B cell (primary cell): ENCODE results near the gene PLS1. TPM values are rescaled to one million over a fixed set of nuclear protein-coding genes. Genes with fewer than 3 reads are reported as not detected.

ENCODE experiments used
- ATAC-seq: fragments of 200-7000 bp; cut with Tn5 transposase; one replicate; pipeline ENCODE4 v1.10.0; 2021; ENCODE audit warnings: low read depth, mild to moderate bottlenecking, moderate number of reproducible peaks, moderate library complexity
- CTCF ChIA-PET: fragments of 350-600 bp; sonication (Branson Sonifier 250); formaldehyde crosslinking; loops from one replicate; lab custom pipeline; 2021; ENCODE audit warnings: antibody characterized with exemption, inconsistent platforms; lab: Charles Lee
- POLR2A ChIA-PET: fragments of 350-600 bp; sonication (Branson Sonifier 250); formaldehyde crosslinking; loops from one replicate; lab custom pipeline; 2021; ENCODE audit warnings: antibody characterized with exemption; lab: Charles Lee
- DNase-seq: peaks from one replicate; pipeline ENCODE4 v3.0.0; 2013
- H2AFZ ChIP-seq: 2 replicates; pipeline ENCODE4 v1.6.1; 2012; ENCODE audit warnings: mild to moderate bottlenecking, low read depth, low read length; ENCODE audit not compliant: insufficient read depth, poor library complexity, severe bottlenecking
- H3K27ac ChIP-seq, 2 donors: 1 replicate in 1 of 2; 2 replicates in 1 of 2; pipeline ENCODE4 v1.5.1; 2012 to 2013; ENCODE audit warnings: low read length in 2 of 2, mild to moderate bottlenecking in 2 of 2, moderate library complexity in 1 of 2
- H3K27me3 ChIP-seq, 4 experiments: fragments of 200-600 bp in 1 of 4; sonication (generic) in 1 of 4; replicated peaks in 1 of 4; 1 replicate in 2 of 4; 2 replicates in 2 of 4; pipeline versions ENCODE4 v1.6.1 to v1.7.0; 2013 to 2016; ENCODE audit warnings: low read length in 3 of 4, mild to moderate bottlenecking in 2 of 4, mixed read lengths in 1 of 4, moderate library complexity in 1 of 4; ENCODE audit not compliant: insufficient read depth in 4 of 4, control insufficient read depth in 3 of 4; ENCODE audit errors: control extremely low read depth in 1 of 4
- H3K36me3 ChIP-seq, 2 experiments: replicated peaks in 1 of 2; 1 replicate in 1 of 2; 2 replicates in 1 of 2; pipeline versions ENCODE4 v1.6.1 to v1.7.1; 2013; ENCODE audit warnings: low read length in 1 of 2; ENCODE audit not compliant: insufficient read depth in 2 of 2, control insufficient read depth in 1 of 2; ENCODE audit errors: control extremely low read depth in 1 of 2, extremely low read depth in 1 of 2
- H3K4me1 ChIP-seq, 2 donors: fragments of 200-600 bp in 1 of 2; sonication (generic) in 1 of 2; 1 replicate in 1 of 2; 2 replicates in 1 of 2; pipeline versions ENCODE4 v1.5.1 to v1.6.1; 2013 to 2017; ENCODE audit warnings: low read length in 2 of 2; ENCODE audit not compliant: control insufficient read depth in 2 of 2, insufficient read depth in 2 of 2
- H3K4me2 ChIP-seq: replicated peaks from 2 replicates; pipeline ENCODE3; 2012; ENCODE audit warnings: mild to moderate bottlenecking, low read depth, low read length; ENCODE audit not compliant: poor library complexity, severe bottlenecking
- H3K4me3 ChIP-seq, 5 experiments: fragments of 200-600 bp in 1 of 5; sonication (generic) in 1 of 5; 1 replicate in 3 of 5; 2 replicates in 2 of 5; pipeline versions ENCODE4 v1.5.1 to v1.7.0; 2011 to 2016; ENCODE audit warnings: low read length in 4 of 5, mild to moderate bottlenecking in 4 of 5, low read depth in 2 of 5, control low read depth in 1 of 5, moderate library complexity in 1 of 5; ENCODE audit not compliant: insufficient read depth in 1 of 5; ENCODE audit errors: control extremely low read depth in 1 of 5, extremely low read depth in 1 of 5
- H3K79me2 ChIP-seq: fragments of 200-600 bp; sonication (generic); one replicate; pipeline ENCODE4 v1.6.0; 2016; ENCODE audit warnings: low read length; ENCODE audit not compliant: control insufficient read depth, insufficient read depth
- H3K9ac ChIP-seq: fragments of 200-600 bp; sonication (generic); 2 replicates; pipeline ENCODE4 v1.6.1; 2017; ENCODE audit warnings: mild to moderate bottlenecking, low read length, moderate library complexity
- H3K9me3 ChIP-seq, 3 donors: one replicate each; pipeline versions ENCODE4 v1.6.1 to v1.7.1; 2013; ENCODE audit warnings: low read length in 2 of 3; ENCODE audit not compliant: control insufficient read depth in 2 of 3, insufficient read depth in 1 of 3; ENCODE audit errors: control extremely low read depth in 1 of 3
- H4K20me1 ChIP-seq: 2 replicates; pipeline ENCODE4 v1.6.0; 2012; ENCODE audit warnings: mild to moderate bottlenecking, low read length; ENCODE audit not compliant: insufficient read depth, control insufficient read depth, poor library complexity, severe bottlenecking
- H3K27ac Mint-ChIP-seq: one replicate; pipeline ENCODE4 v1.8.0; 2021; ENCODE audit warnings: mixed read lengths
- H3K27me3 Mint-ChIP-seq: one replicate; pipeline ENCODE4 v1.8.0; 2021; ENCODE audit warnings: mixed read lengths
- H3K4me1 Mint-ChIP-seq: one replicate; pipeline ENCODE4 v1.8.0; 2021; ENCODE audit warnings: mixed read lengths
- H3K4me3 Mint-ChIP-seq: one replicate; pipeline ENCODE4 v1.8.0; 2021; ENCODE audit warnings: mixed read lengths
- H3K9me3 Mint-ChIP-seq: one replicate; pipeline ENCODE4 v1.8.0; 2022; ENCODE audit warnings: mixed read lengths; ENCODE audit not compliant: insufficient read depth
- CTCF ChIP-seq: fragments of 200-600 bp; IDR thresholded peaks from one replicate; pipeline ENCODE4 v1.8.0; 2022; ENCODE audit warnings: antibody characterized with exemption, mild to moderate bottlenecking
- EZH2 ChIP-seq: IDR thresholded peaks from 2 replicates; pipeline ENCODE4 v1.6.1; 2012; ENCODE audit warnings: borderline replicate concordance, low read depth, mild to moderate bottlenecking, moderate library complexity, low read length; ENCODE audit not compliant: insufficient read depth, poor library complexity, severe bottlenecking
- WGBS: methylation state at CpG from one replicate; pipeline ENCODE4 v1.1.5; 2013; ENCODE audit warnings: missing lambda C conversion rate; ENCODE audit not compliant: insufficient coverage; 5-methylcytosine and 5-hydroxymethylcytosine counted together
- intact Hi-C: fragments of 100-400 bp; cut with micrococcal nuclease; formaldehyde crosslinking; loops from one replicate; pipeline ENCODE4 v1.10.0; 2022
- polyA plus RNA-seq: library from polyadenylated mRNA; depleted of rRNA; stranded (reverse); fragments of >200 nt; gene quantifications from 2 replicates; pipeline ENCODE4 v1.2.3, GENCODE V29; 2012
- total RNA-seq, 2 donors: library from RNA; stranded (reverse); fragments of 120-200 nt in 1 of 2; gene quantifications; 1 replicate in 1 of 2; 2 replicates in 1 of 2; pipeline versions ENCODE4 v1.2.3 to v1.2.4, GENCODE V29; 2013 to 2022

The PLS1 gene
- total and polyA plus RNA-seq, 2 donors (not counting 1 experiment from before 2014, with no cell fraction given): 0.13 to 0.74 TPM

- Mint-ChIP-seq H3K4me1 (no peaks in the 10 kb centered on the region), H3K4me3 (no peak overlapping the region), H3K9me3 (no peaks in the 10 kb centered on the region), H3K27me3 (no peaks in the 10 kb centered on the region), H3K27ac (no peak overlapping the region)
- intact Hi-C loops: no loop called here
- Histone ChIP-seq H3K4me3 (no peak overlapping the region), H4K20me1 (no peaks in the 10 kb centered on the region), H3K27me3 (no peaks in the 10 kb centered on the region), H3K9ac (no peak overlapping the region), H3K27ac (no peak overlapping the region), H2AFZ (no peak overlapping the region), H3K9me3 (no peaks in the 10 kb centered on the region), H3K4me1 (no peaks in the 10 kb centered on the region), H3K36me3 (no peaks in the 10 kb centered on the region), H3K79me2 (no peaks in the 10 kb centered on the region), H3K4me2 (no peak overlapping the region)
- no peak for ATAC-seq
- POLR2A ChIA-PET: no interaction called here
- no peak for DNase-seq
- TF ChIP-seq EZH2: no peak
- TF ChIP-seq CTCF: no peak
- 86% methylated on average over 4 of the region's 4 CpGs for whole genome bisulfite sequencing
- CTCF ChIA-PET: no interaction called here
These were observed 60.8 kb downstream of the PLS1 start for GRCh38 chr3:142657033-142657432.

- Histone ChIP-seq H3K4me3 (no peak overlapping the region), H3K4me2 (no peak overlapping the region), H3K27me3 (no peaks in the 10 kb centered on the region), H3K9ac (no peak overlapping the region), H3K36me3 (no peaks in the 10 kb centered on the region), H2AFZ (no peak overlapping the region), H3K27ac (no peak overlapping the region), H3K4me1 (no peaks in the 10 kb centered on the region), H3K9me3 (no peaks in the 10 kb centered on the region), H4K20me1 (no peaks in the 10 kb centered on the region), H3K79me2 (no peaks in the 10 kb centered on the region)
- H3K27me3 Mint-ChIP-seq: no peaks in the 10 kb centered on the region
- POLR2A ChIA-PET: no interaction called here
- no peak for DNase-seq
- H3K4me1 Mint-ChIP-seq: no peaks in the 10 kb centered on the region
- intact Hi-C loops: no loop called here
- H3K4me3 Mint-ChIP-seq: no peak overlapping the region
- TF ChIP-seq EZH2 (no peak), CTCF (no peak)
- no peaks in the 10 kb centered on the region for H3K9me3 Mint-ChIP-seq
- no peak for ATAC-seq
- CTCF ChIA-PET: no interaction called here
- no peak overlapping the region for H3K27ac Mint-ChIP-seq
- 96% methylated on average over 4 of the region's 6 CpGs for WGBS
These were observed 64.2 kb downstream of the PLS1 start for GRCh38 chr3:142660383-142660782.
